HG03039 (cell line): Measurements from ENCODE around the gene PRDM10.
"Not testable (repeated sequence)": the region's sequence is repeated elsewhere in the genome, so short reads cannot be mapped to it uniquely, and the experiment has no call there.

Source experiments
- ATAC-seq: cut with Tn5 transposase; IDR thresholded peaks from one replicate; pipeline ENCODE4 v1.9.1; 2021; ENCODE audit warnings: mild to moderate bottlenecking, moderate library complexity; ENCODE audit not compliant: unreplicated experiment

Gene PRDM10

GRCh38 chr11:129979046-129979605 lies 23.5 kb downstream of the PRDM10 start:
- no peak for ATAC-seq

GRCh38 chr11:129978447-129978846 lies 24.2 kb downstream of the PRDM10 start:
- no peak for ATAC-seq

GRCh38 chr11:129976328-129976727 lies 26.3 kb downstream of the PRDM10 start:
- no peak for ATAC-seq

GRCh38 chr11:129975543-129975942 lies 27.1 kb downstream of the PRDM10 start:
- ATAC-seq = no peak

- ATAC-seq = no peak
These were observed 28.0 kb downstream of the PRDM10 start for GRCh38 chr11:129974672-129975071.

GRCh38 chr11:129974237-129974636 lies 28.4 kb downstream of the PRDM10 start:
- ATAC-seq = no peak

GRCh38 chr11:129973809-129974208 lies 28.8 kb downstream of the PRDM10 start:
- ATAC-seq = no peak

- ATAC-seq = no peak
These were observed 29.6 kb downstream of the PRDM10 start for GRCh38 chr11:129973068-129973467.

GRCh38 chr11:129972611-129973010 lies 30.0 kb downstream of the PRDM10 start:
- no peak for ATAC-seq

- not testable (repeated sequence) for ATAC-seq
These were observed 30.8 kb downstream of the PRDM10 start for GRCh38 chr11:129971856-129972255.

- no peak for ATAC-seq
These were observed 32.7 kb downstream of the PRDM10 start for GRCh38 chr11:129969920-129970319.

- no peak for ATAC-seq
These were observed 33.8 kb downstream of the PRDM10 start for GRCh38 chr11:129968591-129969419.

GRCh38 chr11:129967996-129968395 lies 34.6 kb downstream of the PRDM10 start:
- ATAC-seq = no peak

GRCh38 chr11:129965248-129965647 lies 37.4 kb downstream of the PRDM10 start:
- no peak for ATAC-seq

GRCh38 chr11:129960216-129961214 lies 42.1 kb downstream of the PRDM10 start:
- peak; percentile 93 for ATAC-seq

GRCh38 chr11:129959687-129960086 lies 42.9 kb downstream of the PRDM10 start:
- no peak for ATAC-seq

GRCh38 chr11:129955282-129955681 lies 47.4 kb downstream of the PRDM10 start:
- no peak for ATAC-seq

GRCh38 chr11:129954703-129955102 lies 47.9 kb downstream of the PRDM10 start:
- ATAC-seq = not testable (repeated sequence)

- no peak for ATAC-seq
These were observed 50.8 kb downstream of the PRDM10 start for GRCh38 chr11:129951866-129952262.

- no peak for ATAC-seq
These were observed 51.3 kb downstream of the PRDM10 start for GRCh38 chr11:129951201-129951865.
